HEK293 (cell line): ENCODE measurements around the gene PDE12.

Experiments used
- CTCF ChIA-PET: fragments of 350-600 bp; formaldehyde crosslinking; extraction: SDS; loops from one replicate; lab custom pipeline; 2021; ENCODE audit warnings: antibody characterized with exemption; lab: Yijun Ruan, JAX
- POLR2A ChIA-PET: fragments of 300-600 bp; formaldehyde crosslinking; extraction: SDS; loops from one replicate; lab custom pipeline; 2020; ENCODE audit warnings: antibody characterized with exemption, inconsistent platforms; lab: Yijun Ruan, JAX
- H3K27ac ChIP-seq: fragments of 200-500 bp; sonication (Bioruptor generic); 2 replicates; pipeline ENCODE4 v1.5.1; 2014; ENCODE audit warnings: low read depth, low read length, control low read depth, inconsistent platforms; ENCODE audit errors: extremely low read depth
- H3K36me3 ChIP-seq, 2 experiments: fragments of 200-500 bp in 1 of 2; sonication (Bioruptor generic) in 1 of 2; 1 replicate in 1 of 2; 2 replicates in 1 of 2; pipeline ENCODE4 v1.5.1; 2014 to 2017; ENCODE audit warnings: inconsistent platforms in 2 of 2, low read length in 2 of 2; ENCODE audit not compliant: control insufficient read depth in 2 of 2, insufficient read depth in 1 of 2
- H3K4me1 ChIP-seq: fragments of 200-500 bp; sonication (Bioruptor generic); 2 replicates; pipeline ENCODE4 v1.5.1; 2014; ENCODE audit warnings: mild to moderate bottlenecking, low read length, inconsistent platforms; ENCODE audit not compliant: control insufficient read depth, insufficient read depth
- H3K4me3 ChIP-seq: 2 replicates; pipeline ENCODE4 v1.5.1; 2011; ENCODE audit warnings: low read depth, mild to moderate bottlenecking, control low read depth, low read length, moderate library complexity
- H3K9me3 ChIP-seq: fragments of 200-500 bp; sonication (Bioruptor generic); 2 replicates; pipeline ENCODE4 v1.5.1; 2014; ENCODE audit warnings: low read depth, low read length, inconsistent platforms; ENCODE audit not compliant: control insufficient read depth, insufficient read depth
- GFI1B ChIP-seq: fragments of 450-650 bp; formaldehyde crosslinking; IDR thresholded peaks from 2 replicates; pipeline ENCODE4 v1.5.1; 2016; ENCODE audit warnings: missing biosample characterization, missing genetic modification characterization
- GLIS1 ChIP-seq: fragments of 450-650 bp; formaldehyde crosslinking; IDR thresholded peaks from 2 replicates; pipeline ENCODE4 v1.5.1; 2016; ENCODE audit warnings: missing biosample characterization, missing genetic modification characterization
- PRDM1 ChIP-seq: fragments of 450-650 bp; formaldehyde crosslinking; IDR thresholded peaks from 2 replicates; pipeline ENCODE4; 2016; ENCODE audit warnings: missing biosample characterization, missing genetic modification characterization
- ZFP69B ChIP-seq: fragments of 450-650 bp; formaldehyde crosslinking; IDR thresholded peaks from 2 replicates; pipeline ENCODE4 v1.5.1; 2016; ENCODE audit warnings: missing biosample characterization, missing genetic modification characterization
- ZNF157 ChIP-seq: fragments of 450-650 bp; formaldehyde crosslinking; IDR thresholded peaks from 2 replicates; pipeline ENCODE4 v1.5.1; 2016; ENCODE audit warnings: missing biosample characterization, missing genetic modification characterization
- ZNF274 ChIP-seq, 2 experiments: fragments of 200-500 bp in 1 of 2; fragments of 450-650 bp in 1 of 2; sonication (Bioruptor generic) in 1 of 2; formaldehyde crosslinking in 1 of 2; IDR thresholded peaks; 2 replicates each; pipeline versions ENCODE4 v1.5.1 to v1.6.1; 2014 to 2016; ENCODE audit warnings: borderline replicate concordance in 1 of 2, inconsistent platforms in 1 of 2, low read length in 1 of 2, missing biosample characterization in 1 of 2, missing genetic modification characterization in 1 of 2
- ZNF311 ChIP-seq: fragments of 450-650 bp; formaldehyde crosslinking; IDR thresholded peaks from 2 replicates; pipeline ENCODE4 v1.5.1; 2017; ENCODE audit warnings: missing biosample characterization, missing genetic modification characterization, borderline replicate concordance
- ZNF391 ChIP-seq: fragments of 450-650 bp; formaldehyde crosslinking; IDR thresholded peaks from 2 replicates; pipeline ENCODE4 v1.5.1; 2016; ENCODE audit warnings: low read depth, missing biosample characterization, missing genetic modification characterization, borderline replicate concordance
- ZNF514 ChIP-seq: fragments of 450-650 bp; formaldehyde crosslinking; IDR thresholded peaks from 2 replicates; pipeline ENCODE4 v1.5.1; 2016; ENCODE audit warnings: missing biosample characterization, missing genetic modification characterization
- ZNF560 ChIP-seq: fragments of 450-650 bp; formaldehyde crosslinking; IDR thresholded peaks from 2 replicates; pipeline ENCODE4 v1.5.1; 2017; ENCODE audit warnings: missing biosample characterization, missing genetic modification characterization, borderline replicate concordance
- ZNF571 ChIP-seq: fragments of 450-650 bp; formaldehyde crosslinking; IDR thresholded peaks from 2 replicates; pipeline ENCODE4 v1.5.0; 2017; ENCODE audit warnings: missing biosample characterization, missing genetic modification characterization
- ZNF596 ChIP-seq: fragments of 450-650 bp; IDR thresholded peaks from 2 replicates; pipeline ENCODE4 v1.5.0; 2018; ENCODE audit warnings: missing biosample characterization, mild to moderate bottlenecking, missing genetic modification characterization, moderate library complexity
- ZNF654 ChIP-seq: fragments of 450-650 bp; formaldehyde crosslinking; IDR thresholded peaks from 2 replicates; pipeline ENCODE4 v1.5.1; 2016; ENCODE audit warnings: low read depth, missing biosample characterization, missing genetic modification characterization
- ZNF660 ChIP-seq: fragments of 450-650 bp; IDR thresholded peaks from 2 replicates; pipeline ENCODE4 v1.5.1; 2018; ENCODE audit warnings: missing biosample characterization, mild to moderate bottlenecking, missing genetic modification characterization
- ZNF843 ChIP-seq: fragments of 450-650 bp; formaldehyde crosslinking; IDR thresholded peaks from 2 replicates; pipeline ENCODE4 v1.5.1; 2016; ENCODE audit warnings: missing biosample characterization, missing genetic modification characterization
- TF ChIP-seq, protein P1 (sequence below): fragments of 450-650 bp; formaldehyde crosslinking; IDR thresholded peaks from 2 replicates; pipeline ENCODE4 v1.5.0; 2017; ENCODE audit warnings: missing biosample characterization, missing genetic modification characterization, borderline replicate concordance
- TF ChIP-seq, protein P2 (sequence below): fragments of 450-650 bp; formaldehyde crosslinking; IDR thresholded peaks from 2 replicates; pipeline ENCODE4 v1.5.1; 2016; ENCODE audit warnings: missing biosample characterization, missing genetic modification characterization
- TF ChIP-seq, protein P3 (sequence below): fragments of 450-650 bp; formaldehyde crosslinking; IDR thresholded peaks from 2 replicates; pipeline ENCODE4 v1.5.1; 2016; ENCODE audit warnings: missing biosample characterization, missing genetic modification characterization

The PDE12 gene

DNA sequence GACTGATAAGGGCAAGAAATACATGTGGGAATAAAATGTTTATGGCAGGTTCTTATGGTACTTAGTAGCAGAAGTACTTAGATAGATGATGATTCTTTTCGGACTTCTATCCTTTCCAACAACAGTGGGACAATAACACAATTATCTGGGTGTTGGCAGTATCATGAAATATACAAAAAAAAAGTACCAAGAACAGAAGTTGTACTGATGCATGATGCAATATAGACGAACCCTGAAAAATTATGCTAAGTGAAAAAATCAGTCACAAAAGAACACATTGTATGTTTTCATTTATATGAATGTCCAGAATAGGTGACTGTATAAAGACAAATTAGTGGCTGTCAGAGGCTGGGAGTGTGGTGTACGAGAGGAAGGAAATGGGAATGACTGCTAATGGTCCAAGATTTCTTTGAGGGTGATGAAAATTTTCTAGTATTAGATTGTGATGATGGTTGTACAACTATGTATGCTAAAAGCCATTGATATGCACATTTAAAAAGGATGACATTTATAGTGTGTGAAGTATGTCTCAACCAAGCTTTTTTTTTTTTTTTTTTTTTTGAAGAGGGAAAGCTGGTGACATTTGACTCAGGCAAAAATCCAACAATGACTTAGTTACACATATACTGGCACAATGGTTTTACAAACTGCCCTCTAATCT, 20.0 kb downstream of the PDE12 start:
- POLR2A ChIA-PET: no interaction called here

GRCh38 chr3:57577801-57578200, 21.7 kb downstream of the PDE12 start:
- Histone ChIP-seq H3K4me3 (no peak overlapping the region), H3K9me3 (no peaks in the 10 kb centered on the region), H3K27ac (no peak overlapping the region), H3K4me1 (0 out of 2 replicates have a peak, but pooled peaks cover 3% of the 10 kb centered on the region), H3K36me3 (peaks cover 22 to 84% of the 10 kb centered on the region in 2 experiments)
- ChIA-PET CTCF (interaction anchor here (0.7 kb wide), 1 partner anchor 180 kb away, joined by 3 read pairs; no protein-coding TSS in a partner anchor), POLR2A (no interaction called here)
- TF ChIP-seq ZNF514 (tag by site-specific recombination) (no peak), ZNF274 (IDR thresholded peaks at IDR 0.05; ENCODE audit: low read length) (no peak), ZNF274 (tag by site-specific recombination; IDR thresholded peaks at IDR 0.05; ENCODE audit: borderline replicate concordance) (no peak), ZNF660 (tag by site-specific recombination) (no peak), ZFP69B (no peak), GFI1B (no peak), ZNF391 (tag by site-specific recombination) (no peak), ZNF157 (tag by site-specific recombination) (no peak)
- TF ChIP-seq, protein P1, sequence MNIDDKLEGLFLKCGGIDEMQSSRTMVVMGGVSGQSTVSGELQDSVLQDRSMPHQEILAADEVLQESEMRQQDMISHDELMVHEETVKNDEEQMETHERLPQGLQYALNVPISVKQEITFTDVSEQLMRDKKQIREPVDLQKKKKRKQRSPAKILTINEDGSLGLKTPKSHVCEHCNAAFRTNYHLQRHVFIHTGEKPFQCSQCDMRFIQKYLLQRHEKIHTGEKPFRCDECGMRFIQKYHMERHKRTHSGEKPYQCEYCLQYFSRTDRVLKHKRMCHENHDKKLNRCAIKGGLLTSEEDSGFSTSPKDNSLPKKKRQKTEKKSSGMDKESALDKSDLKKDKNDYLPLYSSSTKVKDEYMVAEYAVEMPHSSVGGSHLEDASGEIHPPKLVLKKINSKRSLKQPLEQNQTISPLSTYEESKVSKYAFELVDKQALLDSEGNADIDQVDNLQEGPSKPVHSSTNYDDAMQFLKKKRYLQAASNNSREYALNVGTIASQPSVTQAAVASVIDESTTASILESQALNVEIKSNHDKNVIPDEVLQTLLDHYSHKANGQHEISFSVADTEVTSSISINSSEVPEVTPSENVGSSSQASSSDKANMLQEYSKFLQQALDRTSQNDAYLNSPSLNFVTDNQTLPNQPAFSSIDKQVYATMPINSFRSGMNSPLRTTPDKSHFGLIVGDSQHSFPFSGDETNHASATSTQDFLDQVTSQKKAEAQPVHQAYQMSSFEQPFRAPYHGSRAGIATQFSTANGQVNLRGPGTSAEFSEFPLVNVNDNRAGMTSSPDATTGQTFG (tag by site-specific recombination): no peak

More for the DNA sequence above, 20.0 kb downstream of the PDE12 start:
- Histone ChIP-seq H3K4me3 (no peak overlapping the region), H3K36me3 (peaks cover 27 to 88% of the 10 kb centered on the region in 2 experiments), H3K9me3 (no peaks in the 10 kb centered on the region), H3K27ac (no peak overlapping the region), H3K4me1 (no peaks in the 10 kb centered on the region)
- CTCF ChIA-PET: no interaction called here
- no peak for TF ChIP-seq ZNF571 (tag by site-specific recombination)
- TF ChIP-seq ZNF560: no peak
- TF ChIP-seq ZNF311 (tag by site-specific recombination): no peak
- TF ChIP-seq, all 188 proteins: peak for 0

- TF ChIP-seq ZNF654: peak; percentile 43
- 0 out of 2 replicates have a peak, but pooled peaks have one; percentile 32 for TF ChIP-seq ZNF596 (tag by site-specific recombination)
- TF ChIP-seq ZNF843 (tag by site-specific recombination): no peak
- TF ChIP-seq, protein P2, sequence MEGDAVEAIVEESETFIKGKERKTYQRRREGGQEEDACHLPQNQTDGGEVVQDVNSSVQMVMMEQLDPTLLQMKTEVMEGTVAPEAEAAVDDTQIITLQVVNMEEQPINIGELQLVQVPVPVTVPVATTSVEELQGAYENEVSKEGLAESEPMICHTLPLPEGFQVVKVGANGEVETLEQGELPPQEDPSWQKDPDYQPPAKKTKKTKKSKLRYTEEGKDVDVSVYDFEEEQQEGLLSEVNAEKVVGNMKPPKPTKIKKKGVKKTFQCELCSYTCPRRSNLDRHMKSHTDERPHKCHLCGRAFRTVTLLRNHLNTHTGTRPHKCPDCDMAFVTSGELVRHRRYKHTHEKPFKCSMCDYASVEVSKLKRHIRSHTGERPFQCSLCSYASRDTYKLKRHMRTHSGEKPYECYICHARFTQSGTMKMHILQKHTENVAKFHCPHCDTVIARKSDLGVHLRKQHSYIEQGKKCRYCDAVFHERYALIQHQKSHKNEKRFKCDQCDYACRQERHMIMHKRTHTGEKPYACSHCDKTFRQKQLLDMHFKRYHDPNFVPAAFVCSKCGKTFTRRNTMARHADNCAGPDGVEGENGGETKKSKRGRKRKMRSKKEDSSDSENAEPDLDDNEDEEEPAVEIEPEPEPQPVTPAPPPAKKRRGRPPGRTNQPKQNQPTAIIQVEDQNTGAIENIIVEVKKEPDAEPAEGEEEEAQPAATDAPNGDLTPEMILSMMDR (tag by site-specific recombination): 0 out of 2 replicates have a peak, but pooled peaks have one; percentile 51
- TF ChIP-seq GLIS1: peak; percentile 60
- peak; percentile 38; the same call in 1 of the 2 replicates for TF ChIP-seq PRDM1 (tag by site-specific recombination)
- TF ChIP-seq, protein P3, sequence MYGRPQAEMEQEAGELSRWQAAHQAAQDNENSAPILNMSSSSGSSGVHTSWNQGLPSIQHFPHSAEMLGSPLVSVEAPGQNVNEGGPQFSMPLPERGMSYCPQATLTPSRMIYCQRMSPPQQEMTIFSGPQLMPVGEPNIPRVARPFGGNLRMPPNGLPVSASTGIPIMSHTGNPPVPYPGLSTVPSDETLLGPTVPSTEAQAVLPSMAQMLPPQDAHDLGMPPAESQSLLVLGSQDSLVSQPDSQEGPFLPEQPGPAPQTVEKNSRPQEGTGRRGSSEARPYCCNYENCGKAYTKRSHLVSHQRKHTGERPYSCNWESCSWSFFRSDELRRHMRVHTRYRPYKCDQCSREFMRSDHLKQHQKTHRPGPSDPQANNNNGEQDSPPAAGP: no peak
- 0 out of 2 replicates have a peak, but pooled peaks cover 3% of the 10 kb centered on the region for H3K4me1 ChIP-seq
- ChIA-PET CTCF (interaction anchor here (1.4 kb wide), 1 partner anchor 10 kb away, joined by 3 read pairs; no protein-coding TSS in a partner anchor), POLR2A (no interaction called here)
- H3K36me3 ChIP-seq: peaks cover 4 to 48% of the 10 kb centered on the region in 2 experiments; a peak in 2 of 3 replicates
- H3K9me3 ChIP-seq: no peaks in the 10 kb centered on the region
- no peak overlapping the region for H3K27ac ChIP-seq
- no peak overlapping the region for H3K4me3 ChIP-seq
Measured at GRCh38 chr3:57582474-57583168, 26.5 kb downstream of the PDE12 start.
